Measurements from ENCODE around the gene SYNE1.

The SYNE1 gene

GRCh38 chr6:152218887-152219286 lies 418.3 kb downstream of the SYNE1 start:
- DNase-seq = no peak

DNA sequence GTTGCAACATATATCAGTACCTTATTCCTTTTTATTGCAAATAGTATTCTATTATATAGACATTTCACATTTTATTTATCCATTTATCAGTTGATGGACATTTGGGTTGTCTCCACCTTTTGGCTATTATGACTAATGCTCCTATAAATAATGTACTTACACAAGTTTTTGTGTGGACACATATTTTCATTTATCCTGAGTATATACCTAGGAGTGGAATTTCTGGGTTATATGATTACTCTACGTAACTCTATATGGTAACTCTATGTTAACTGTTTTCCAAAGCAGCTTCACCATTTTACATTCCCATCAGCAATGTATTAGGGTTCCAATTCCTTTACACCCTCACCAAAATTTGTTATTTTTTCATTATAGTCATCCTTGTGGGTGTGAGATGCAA lies 424.7 kb downstream of the SYNE1 start:
- DNase-seq = no peak

DNA sequence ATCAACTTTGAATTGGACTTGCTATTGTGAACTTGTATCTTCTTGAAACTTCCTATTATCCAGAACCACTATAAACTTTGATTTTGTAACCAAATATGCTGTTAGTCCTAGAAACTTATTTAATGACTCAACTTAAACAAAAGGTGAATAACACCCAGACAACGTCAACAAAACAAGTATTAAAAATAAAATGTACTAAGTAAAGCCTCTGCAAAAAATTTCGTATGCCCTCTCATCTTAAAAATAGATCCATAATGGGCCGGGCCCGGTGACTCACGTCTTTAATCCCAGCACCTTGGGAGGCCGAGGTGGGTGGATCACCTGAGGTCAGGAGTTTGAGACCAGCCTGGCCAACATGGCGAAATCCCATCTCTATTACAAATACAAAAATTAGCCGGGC lies 428.0 kb downstream of the SYNE1 start:
- DNase-seq = no peak

DNA sequence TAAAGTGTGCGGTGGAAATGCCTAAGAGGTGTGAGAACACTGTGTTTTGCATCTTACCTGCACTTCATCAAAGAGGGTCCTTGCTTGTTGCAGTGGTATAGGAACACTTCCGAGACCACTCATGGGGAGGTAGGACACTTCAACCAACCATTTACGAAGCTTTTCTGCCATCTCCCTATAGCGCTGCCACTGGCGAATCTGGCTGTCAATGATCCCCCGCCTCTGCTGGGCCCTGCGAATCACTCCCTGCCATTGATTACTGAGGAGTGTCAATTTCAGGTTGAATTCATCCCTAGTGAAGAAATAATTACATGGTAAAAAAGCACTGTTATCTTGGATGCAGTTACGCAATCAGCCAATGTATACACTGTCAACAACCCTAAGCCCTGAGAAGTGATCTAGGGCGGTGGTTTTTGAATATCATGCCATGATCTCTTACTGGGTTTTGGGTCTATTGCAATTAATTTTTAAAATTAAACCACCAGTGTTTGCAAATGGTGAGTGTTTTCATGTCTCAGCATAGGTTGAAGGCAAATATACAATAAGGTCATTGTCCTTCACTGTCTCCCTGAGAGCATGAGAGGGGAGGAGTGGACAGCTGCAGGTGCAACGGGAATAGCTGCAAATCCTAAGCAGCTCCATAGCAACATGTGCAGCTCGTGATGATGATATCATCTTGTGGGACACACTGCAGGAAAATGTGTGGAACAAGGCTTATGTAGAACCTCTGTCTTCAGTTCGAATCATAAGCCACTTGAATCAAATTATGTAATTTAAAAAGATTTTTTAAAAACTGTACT lies 429.0 kb downstream of the SYNE1 start:
- DNase-seq = no peak

DNA sequence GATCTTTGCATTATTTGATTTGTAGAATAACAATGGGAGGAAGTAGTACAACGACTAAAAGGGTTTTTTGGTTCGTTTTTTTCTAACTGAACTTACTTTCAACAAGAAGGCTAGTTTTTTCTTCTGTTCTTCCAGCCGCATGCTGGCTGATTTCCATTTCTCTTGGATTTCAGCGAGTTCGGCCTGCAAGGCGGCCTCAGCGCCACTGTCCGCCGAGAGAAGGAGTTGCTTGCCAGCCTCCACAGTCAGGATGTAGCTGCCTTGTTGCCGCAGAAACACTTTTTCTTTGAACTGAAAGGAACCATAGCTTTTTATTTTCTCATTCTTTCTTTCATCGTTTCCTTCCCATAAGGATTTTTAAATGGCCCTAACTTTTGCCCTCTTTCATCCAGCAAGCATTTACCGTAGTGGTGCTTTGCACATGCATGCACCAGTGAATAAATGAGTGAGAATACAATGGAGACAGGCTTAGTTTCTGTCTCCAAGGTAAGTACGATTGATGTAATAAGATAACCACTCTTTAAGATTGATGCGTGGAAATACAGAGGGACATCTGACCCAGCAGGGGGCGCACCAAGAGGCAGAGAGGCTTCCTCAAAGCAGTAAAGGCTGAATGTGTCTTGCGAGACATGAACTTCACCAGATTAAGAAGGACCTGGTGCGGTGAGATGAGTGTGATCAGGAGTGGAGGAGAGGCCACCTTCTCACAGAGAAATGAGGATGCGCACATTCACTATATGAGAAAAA lies 430.9 kb downstream of the SYNE1 start:
- DNase-seq = peak; percentile 3 to 12

GRCh38 chr6:152204591-152204990 lies 432.6 kb downstream of the SYNE1 start:
- no peak for DNase-seq

- no peak for DNase-seq
Observed at GRCh38 chr6:152201120-152201519, 436.0 kb downstream of the SYNE1 start.

GRCh38 chr6:152195896-152196295 lies 441.3 kb downstream of the SYNE1 start:
- no peak for DNase-seq

GRCh38 chr6:152189736-152190135 lies 447.4 kb downstream of the SYNE1 start:
- no peak for DNase-seq

- no peak for DNase-seq
Observed at GRCh38 chr6:152188011-152188410, 449.2 kb downstream of the SYNE1 start.

DNA sequence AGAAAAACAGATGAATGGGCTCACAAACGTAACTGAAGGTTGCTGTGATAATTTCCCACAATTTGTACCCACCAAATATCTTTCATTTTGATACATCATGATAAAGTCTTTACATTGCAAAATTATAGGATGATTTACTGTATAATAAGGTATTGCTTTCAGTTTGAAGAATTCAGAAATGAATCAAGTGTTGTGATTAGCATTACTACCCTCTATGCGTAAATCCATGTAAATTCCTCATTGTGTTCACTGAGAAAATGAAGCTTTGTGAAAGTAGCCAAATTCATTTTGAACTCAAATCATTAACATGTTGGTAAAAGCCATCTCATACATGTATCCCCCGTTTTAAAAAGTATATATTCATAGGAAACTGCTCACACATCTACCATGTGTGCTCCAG lies 450.3 kb downstream of the SYNE1 start:
- DNase-seq = no peak

- DNase-seq = no peak
Observed at GRCh38 chr6:152184917-152185574, 452.1 kb downstream of the SYNE1 start.

DNA sequence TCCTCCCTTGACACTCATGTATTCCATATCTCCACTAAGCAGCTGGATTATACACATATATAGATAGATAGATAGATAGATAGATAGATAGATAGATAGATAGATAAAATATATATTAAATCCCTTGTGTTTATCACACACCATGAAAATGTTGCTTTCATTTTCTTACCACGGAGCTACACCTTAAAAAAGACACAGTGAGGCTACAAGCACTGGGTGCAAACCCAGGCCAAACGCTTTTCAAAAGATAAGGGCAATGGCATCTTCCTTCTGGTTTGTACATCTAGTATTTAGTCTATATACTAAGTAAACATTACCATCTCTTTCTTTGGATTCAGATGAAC lies 452.6 kb downstream of the SYNE1 start:
- no peak for DNase-seq

GRCh38 chr6:152180601-152181000 lies 456.6 kb downstream of the SYNE1 start:
- DNase-seq = no peak

- DNase-seq = no peak
Observed at GRCh38 chr6:152176268-152176667, 460.9 kb downstream of the SYNE1 start.

- no peak for DNase-seq
Observed at GRCh38 chr6:152173957-152174356, 463.2 kb downstream of the SYNE1 start.

- DNase-seq = no peak
Observed at GRCh38 chr6:152173321-152173720, 463.8 kb downstream of the SYNE1 start.

- no peak for DNase-seq
Observed at GRCh38 chr6:152170702-152171667, 466.2 kb downstream of the SYNE1 start.

DNA sequence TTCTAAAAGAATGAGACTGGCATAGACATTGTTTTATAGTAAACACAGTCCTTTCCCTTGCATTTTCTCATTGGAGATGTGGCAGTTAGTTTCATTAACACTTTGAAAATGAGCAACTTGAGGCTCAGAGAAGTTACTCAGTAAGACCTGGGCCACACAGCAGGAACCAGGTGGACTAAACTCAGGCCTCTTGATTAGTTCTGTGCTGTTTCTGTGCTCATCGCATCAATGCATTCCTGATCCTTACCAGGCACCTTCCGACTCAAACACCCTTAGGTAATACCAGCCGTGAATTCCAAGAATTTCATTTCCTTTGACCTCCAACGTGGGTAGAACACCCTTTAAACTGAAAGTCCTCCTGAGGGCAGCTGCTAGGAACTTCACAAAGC lies 466.9 kb downstream of the SYNE1 start:
- no peak for DNase-seq

GRCh38 chr6:152167641-152168603 lies 469.2 kb downstream of the SYNE1 start:
- no peak for DNase-seq

DNA sequence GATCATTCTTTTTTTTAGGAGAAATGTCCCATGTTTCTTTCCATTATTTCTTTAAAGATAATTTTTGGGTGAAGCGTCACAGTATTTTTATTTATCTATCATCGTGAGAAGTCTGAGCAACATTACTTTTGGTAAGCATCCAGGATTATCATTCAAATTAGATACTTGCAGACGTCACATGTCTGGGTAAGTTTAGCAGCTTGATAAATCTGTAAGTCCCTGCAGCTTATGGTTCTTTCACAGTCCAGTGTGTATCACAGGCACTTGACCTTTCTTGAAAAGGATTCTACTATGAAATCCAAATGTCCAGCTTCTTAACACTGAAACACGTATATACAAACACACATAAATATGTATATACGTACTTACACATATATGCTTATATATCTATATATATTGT lies 470.3 kb downstream of the SYNE1 start:
- no peak for DNase-seq

- DNase-seq = no peak
Observed at GRCh38 chr6:152166497-152166896, 470.7 kb downstream of the SYNE1 start.
